ENCODE measurements around the gene ELAVL1. TPM values are rescaled to one million over a fixed set of nuclear protein-coding genes. Genes with fewer than 3 reads are reported as not detected.

ELAVL1 gene
- total RNA-seq, 2 experiments from 2014 or later = 65.4 to 168 TPM

GRCh38 chr19:8042900-8043299 lies 37.5 kb upstream of the ELAVL1 start:
- Histone ChIP-seq H3K79me2 (ENCODE audit: insufficient read depth, low read depth, low read length) (no peaks in the 10 kb centered on the region), H3K27ac (ENCODE audit: low read depth, low read length, poor library complexity, severe bottlenecking) (no peak overlapping the region), H3K9me3 (ENCODE audit: low read length) (no peaks in the 10 kb centered on the region), H3K4me3 (ENCODE audit: low read depth, low read length, poor library complexity, severe bottlenecking) (no peak overlapping the region), H3K36me3 (ENCODE audit: insufficient read depth, low read length) (no peaks in the 10 kb centered on the region), H3K4me1 (ENCODE audit: insufficient read depth, low read length, poor library complexity, severe bottlenecking) (no peaks in the 10 kb centered on the region), H2AFZ (ENCODE audit: low read length) (no peak overlapping the region), H3K4me2 (ENCODE audit: low read length) (no peak overlapping the region), H3K9me2 (ENCODE audit: insufficient read depth, low read length) (no peaks in the 10 kb centered on the region), H4K20me1 (ENCODE audit: insufficient read depth, low read length) (no peaks in the 10 kb centered on the region)
- intact Hi-C loops (cut with micrococcal nuclease; ENCODE audit: unreplicated experiment) = no loop called here
- BruUV-seq (replicated peaks) = no TSS peak
- DNase-seq (ENCODE audit: low spot score) = no peak
- ChIA-PET POLR2A (interaction anchor here (0.5 to 0.7 kb wide), 3 partner anchors 83 to 482 kb away, joined by 3 to 5 read pairs (median 5); no protein-coding TSS in a partner anchor), CTCF (ENCODE audit: unreplicated experiment) (no interaction called here)
- TF ChIP-seq CTCF (conservative IDR thresholded peaks at IDR 0.05; ENCODE audit: low read length) (no peak), EZH2phosphoT487 (IDR thresholded peaks at IDR 0.05; ENCODE audit: borderline replicate concordance, low read depth, low read length) (no peak)

GRCh38 chr19:8041531-8041931 lies 36.1 kb upstream of the ELAVL1 start:
- H4K20me1 ChIP-seq (ENCODE audit: insufficient read depth, low read length) = no peaks in the 10 kb centered on the region
- intact Hi-C loops (cut with micrococcal nuclease; ENCODE audit: unreplicated experiment) = no loop called here
- no peaks in the 10 kb centered on the region for H3K36me3 ChIP-seq (ENCODE audit: insufficient read depth, low read length)
- H3K27ac ChIP-seq (ENCODE audit: low read depth, low read length, poor library complexity, severe bottlenecking) = no peak overlapping the region
- H3K4me1 ChIP-seq (ENCODE audit: insufficient read depth, low read length, poor library complexity, severe bottlenecking) = no peaks in the 10 kb centered on the region
- H3K9me2 ChIP-seq (ENCODE audit: insufficient read depth, low read length) = no peaks in the 10 kb centered on the region
- BruUV-seq (replicated peaks) = no TSS peak
- ChIA-PET POLR2A (no interaction called here), CTCF (ENCODE audit: unreplicated experiment) (no interaction called here)
- H3K79me2 ChIP-seq (ENCODE audit: insufficient read depth, low read depth, low read length) = no peaks in the 10 kb centered on the region
- H3K9me3 ChIP-seq (ENCODE audit: low read length) = no peaks in the 10 kb centered on the region
- no peak overlapping the region for H3K4me3 ChIP-seq (ENCODE audit: low read depth, low read length, poor library complexity, severe bottlenecking)
- no peak for DNase-seq (ENCODE audit: low spot score)
- no peak overlapping the region for H3K4me2 ChIP-seq (ENCODE audit: low read length)
- TF ChIP-seq EZH2phosphoT487 (IDR thresholded peaks at IDR 0.05; ENCODE audit: borderline replicate concordance, low read depth, low read length) (no peak), CTCF (conservative IDR thresholded peaks at IDR 0.05; ENCODE audit: low read length) (no peak)
- no peak overlapping the region for H2AFZ ChIP-seq (ENCODE audit: low read length)

GRCh38 chr19:8039231-8039630 lies 33.8 kb upstream of the ELAVL1 start:
- POLR2A ChIA-PET = no interaction called here
- no peak overlapping the region for H3K27ac ChIP-seq (ENCODE audit: low read depth, low read length, poor library complexity, severe bottlenecking)
- no peaks in the 10 kb centered on the region for H3K9me3 ChIP-seq (ENCODE audit: low read length)
- H2AFZ ChIP-seq (ENCODE audit: low read length) = no peak overlapping the region
- no peaks in the 10 kb centered on the region for H4K20me1 ChIP-seq (ENCODE audit: insufficient read depth, low read length)
- H3K4me3 ChIP-seq (ENCODE audit: low read depth, low read length, poor library complexity, severe bottlenecking) = no peak overlapping the region
- no TSS peak for BruUV-seq (replicated peaks)
- H3K9me2 ChIP-seq (ENCODE audit: insufficient read depth, low read length) = no peaks in the 10 kb centered on the region
- TF ChIP-seq CTCF (conservative IDR thresholded peaks at IDR 0.05; ENCODE audit: low read length) (no peak), EZH2phosphoT487 (IDR thresholded peaks at IDR 0.05; ENCODE audit: borderline replicate concordance, low read depth, low read length) (no peak)
- H3K36me3 ChIP-seq (ENCODE audit: insufficient read depth, low read length) = no peaks in the 10 kb centered on the region
- H3K4me2 ChIP-seq (ENCODE audit: low read length) = no peak overlapping the region
- intact Hi-C loops (cut with micrococcal nuclease; ENCODE audit: unreplicated experiment) = no loop called here
- no peak for DNase-seq (ENCODE audit: low spot score)
- H3K79me2 ChIP-seq (ENCODE audit: insufficient read depth, low read depth, low read length) = no peaks in the 10 kb centered on the region
- CTCF ChIA-PET (ENCODE audit: unreplicated experiment) = no interaction called here
- no peaks in the 10 kb centered on the region for H3K4me1 ChIP-seq (ENCODE audit: insufficient read depth, low read length, poor library complexity, severe bottlenecking)
